Upper lobe of left lung (tissue), 6 donors: ENCODE data around the gene UGT1A5. TPM values are rescaled to one million over a fixed set of nuclear protein-coding genes. Genes with fewer than 3 reads are reported as not detected.

ENCODE experiments used
- ATAC-seq, 2 donors: fragments of 200-7000 bp; cut with Tn5 transposase; one replicate each; pipeline ENCODE4 v1.9.1; 2022; ENCODE audit warnings: mild to moderate bottlenecking in 2 of 2, moderate library complexity in 2 of 2; ENCODE audit not compliant: low FRiP score in 2 of 2
- DNase-seq, 2 donors: peaks; one replicate each; pipeline ENCODE4 v3.0.0-alpha.2; 2019 to 2020
- H3K27ac ChIP-seq, 4 donors: fragments of 200-600 bp; sonication (generic); one replicate each; pipeline ENCODE4 v1.5.1; 2016 to 2019
- H3K27me3 ChIP-seq, 4 donors: fragments of 200-600 bp; sonication (generic); one replicate each; pipeline ENCODE4 v1.5.1; 2017 to 2019
- H3K36me3 ChIP-seq, 4 donors: fragments of 200-600 bp; sonication (generic); one replicate each; pipeline ENCODE4 v1.5.1; 2016 to 2019
- H3K4me1 ChIP-seq, 4 donors: fragments of 200-600 bp; sonication (generic); one replicate each; pipeline ENCODE4 v1.5.1; 2018 to 2019
- H3K4me3 ChIP-seq, 4 donors: fragments of 200-600 bp; sonication (generic); one replicate each; pipeline ENCODE4 v1.5.1; 2017 to 2019; ENCODE audit warnings: mild to moderate bottlenecking in 2 of 4, moderate library complexity in 1 of 4
- H3K9me3 ChIP-seq, 4 donors: fragments of 200-600 bp; sonication (generic); one replicate each; pipeline ENCODE4 v1.5.1; 2018 to 2019
- EP300 ChIP-seq, 4 donors: sonication (generic); formaldehyde crosslinking; IDR thresholded peaks; one replicate each; pipeline ENCODE4 v1.5.1; 2017; ENCODE audit warnings: antibody characterized with exemption in 4 of 4, control low read depth in 2 of 4
- POLR2A ChIP-seq, 4 donors: fragments of 450-650 bp; IDR thresholded peaks; one replicate each; pipeline ENCODE4 v1.5.1; 2016 to 2017; ENCODE audit warnings: antibody characterized with exemption in 4 of 4, mild to moderate bottlenecking in 2 of 4
- POLR2AphosphoS5 ChIP-seq, 2 donors: sonication (generic); formaldehyde crosslinking; IDR thresholded peaks; one replicate each; pipeline ENCODE4 v1.5.1; 2017; ENCODE audit warnings: antibody characterized with exemption in 2 of 2
- WGBS, 2 donors: methylation state at CpG; one replicate each; pipeline ENCODE4 v1.1.5; 2017 to 2018; 5-methylcytosine and 5-hydroxymethylcytosine counted together
- total RNA-seq, 6 donors: library from RNA; depleted of rRNA in 4 of 6; stranded (reverse); fragments of >200 nt in 4 of 6; gene quantifications; one replicate each; pipeline versions ENCODE4 v1.1.0 to v1.2.1, GENCODE V29; 2016 to 2021
- TF ChIP-seq, protein P1 (sequence below), 6 experiments: fragments of 450-650 bp in 4 of 6; fragments of 200-600 bp in 2 of 6; sonication (generic) in 2 of 6; IDR thresholded peaks; one replicate each; pipeline ENCODE4 v1.5.1; 2016 to 2019; ENCODE audit warnings: antibody characterized with exemption in 6 of 6
- donor health status: DM: no; HTN: no; CAD: no; lungs with moderate emphysema.
- donor health status: DM: no; HTN: yes; CAD: no; lungs with severe emphysema.

Gene UGT1A5
- total RNA-seq, 6 donors from 2014 or later, result 1.0 TPM; not detected in 5

DNA sequence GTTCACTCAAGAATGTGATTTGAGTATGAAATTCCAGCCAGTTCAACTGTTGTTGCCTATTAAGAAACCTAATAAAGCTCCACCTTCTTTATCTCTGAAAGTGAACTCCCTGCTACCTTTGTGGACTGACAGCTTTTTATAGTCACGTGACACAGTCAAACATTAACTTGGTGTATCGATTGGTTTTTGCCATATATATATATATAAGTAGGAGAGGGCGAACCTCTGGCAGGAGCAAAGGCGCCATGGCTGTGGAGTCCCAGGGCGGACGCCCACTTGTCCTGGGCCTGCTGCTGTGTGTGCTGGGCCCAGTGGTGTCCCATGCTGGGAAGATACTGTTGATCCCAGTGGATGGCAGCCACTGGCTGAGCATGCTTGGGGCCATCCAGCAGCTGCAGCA lies 47.3 kb downstream of the UGT1A5 start, which contains the start of gene UGT1A1:
Gene UGT1A1 (plus strand): TSS at position 228 of the 400 bp plus-strand sequence. CDS start 18 bp downstream, at position 246.
- Histone ChIP-seq H3K27me3 (no peaks in the 10 kb centered on the region), H3K9me3 (no peaks in the 10 kb centered on the region), H3K27ac (no peak within 1 kb of the TSS), H3K4me1 (no peaks in the 10 kb centered on the region), H3K36me3 (no peaks in the 10 kb centered on the region), H3K4me3 (no peak within 1 kb of the TSS)
- ATAC-seq (no peak), DNase-seq (peak in 1 of 2 donors; percentile 42)
- 83 to 87% methylated on average over 5 to 6 of the region's 6 CpGs for WGBS, 2 donors
- TF ChIP-seq POLR2AphosphoS5 (IDR thresholded peaks at IDR 0.05) (no peak), POLR2A (IDR thresholded peaks at IDR 0.05) (no peak), EP300 (IDR thresholded peaks at IDR 0.05) (no peak)
- TF ChIP-seq, protein P1, sequence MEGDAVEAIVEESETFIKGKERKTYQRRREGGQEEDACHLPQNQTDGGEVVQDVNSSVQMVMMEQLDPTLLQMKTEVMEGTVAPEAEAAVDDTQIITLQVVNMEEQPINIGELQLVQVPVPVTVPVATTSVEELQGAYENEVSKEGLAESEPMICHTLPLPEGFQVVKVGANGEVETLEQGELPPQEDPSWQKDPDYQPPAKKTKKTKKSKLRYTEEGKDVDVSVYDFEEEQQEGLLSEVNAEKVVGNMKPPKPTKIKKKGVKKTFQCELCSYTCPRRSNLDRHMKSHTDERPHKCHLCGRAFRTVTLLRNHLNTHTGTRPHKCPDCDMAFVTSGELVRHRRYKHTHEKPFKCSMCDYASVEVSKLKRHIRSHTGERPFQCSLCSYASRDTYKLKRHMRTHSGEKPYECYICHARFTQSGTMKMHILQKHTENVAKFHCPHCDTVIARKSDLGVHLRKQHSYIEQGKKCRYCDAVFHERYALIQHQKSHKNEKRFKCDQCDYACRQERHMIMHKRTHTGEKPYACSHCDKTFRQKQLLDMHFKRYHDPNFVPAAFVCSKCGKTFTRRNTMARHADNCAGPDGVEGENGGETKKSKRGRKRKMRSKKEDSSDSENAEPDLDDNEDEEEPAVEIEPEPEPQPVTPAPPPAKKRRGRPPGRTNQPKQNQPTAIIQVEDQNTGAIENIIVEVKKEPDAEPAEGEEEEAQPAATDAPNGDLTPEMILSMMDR (IDR thresholded peaks at IDR 0.05), result no peak

DNA sequence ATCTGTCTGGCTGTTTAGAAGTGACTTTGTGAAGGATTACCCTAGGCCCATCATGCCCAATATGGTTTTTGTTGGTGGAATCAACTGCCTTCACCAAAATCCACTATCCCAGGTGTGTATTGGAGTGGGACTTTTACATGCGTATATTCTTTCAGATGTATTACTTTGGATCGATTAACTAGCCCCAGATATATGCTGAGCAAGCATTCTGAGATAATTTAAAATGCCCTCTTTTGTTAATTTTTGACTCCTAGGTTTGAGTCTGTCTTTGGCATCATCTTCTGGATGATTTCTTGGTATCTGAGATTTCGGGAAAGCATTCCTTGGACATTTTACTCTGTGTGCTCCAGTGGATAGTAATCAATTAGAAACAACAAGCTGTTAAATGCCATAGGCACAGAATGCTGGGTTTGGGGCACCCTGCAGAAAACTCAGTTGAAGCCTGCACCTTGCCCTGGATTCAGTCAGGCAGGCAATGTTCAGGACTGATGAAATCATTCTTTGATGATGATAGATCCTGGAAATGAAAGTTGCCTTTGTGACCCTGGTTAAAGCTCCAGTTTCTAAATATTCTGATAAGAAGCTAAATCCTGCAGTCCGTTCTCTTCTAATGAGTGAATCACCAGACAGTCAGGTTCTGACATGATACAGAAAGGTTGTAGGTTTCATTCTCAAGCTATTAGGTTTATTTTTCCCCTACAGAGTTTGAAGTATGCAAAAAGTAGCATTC lies 48.5 kb downstream of the UGT1A5 start:
- Histone ChIP-seq H3K9me3 (no peaks in the 10 kb centered on the region), H3K27me3 (no peaks in the 10 kb centered on the region), H3K4me1 (no peaks in the 10 kb centered on the region), H3K4me3 (no peak overlapping the region), H3K36me3 (no peaks in the 10 kb centered on the region), H3K27ac (no peak overlapping the region)
- DNase-seq (no peak), ATAC-seq (no peak)
- TF ChIP-seq, protein P1 (IDR thresholded peaks at IDR 0.05), result no peak
- TF ChIP-seq EP300 (IDR thresholded peaks at IDR 0.05), result no peak
- no peak for TF ChIP-seq POLR2A (IDR thresholded peaks at IDR 0.05)
- TF ChIP-seq POLR2AphosphoS5 (IDR thresholded peaks at IDR 0.05), result no peak
- WGBS, 2 donors, result 82 to 83% methylated on average over 4 of the region's 4 CpGs

DNA sequence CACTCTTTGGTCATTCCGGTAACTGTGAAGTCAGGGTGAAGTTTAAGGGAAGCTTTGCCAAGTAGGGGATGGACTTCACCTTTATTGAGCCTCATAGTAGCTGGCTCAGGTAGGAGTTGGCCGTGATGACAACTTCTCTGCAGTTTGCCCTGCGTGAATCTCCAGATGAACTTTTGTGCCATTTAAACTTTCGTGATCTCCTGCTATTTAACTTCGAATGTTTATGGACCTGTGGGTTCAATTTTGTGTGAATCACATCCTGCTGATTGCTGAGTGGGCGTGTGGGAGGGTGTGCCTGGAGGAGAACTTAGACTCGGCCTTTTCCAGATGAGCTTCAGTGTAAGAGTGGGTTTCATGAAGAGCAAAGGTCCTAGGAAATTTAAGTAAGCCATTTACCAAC lies 51.6 kb downstream of the UGT1A5 start:
- Histone ChIP-seq H3K4me1 (no peaks in the 10 kb centered on the region), H3K27me3 (no peaks in the 10 kb centered on the region), H3K36me3 (no peaks in the 10 kb centered on the region), H3K9me3 (no peaks in the 10 kb centered on the region), H3K4me3 (no peak overlapping the region), H3K27ac (no peak overlapping the region)
- TF ChIP-seq, protein P1 (IDR thresholded peaks at IDR 0.05), result no peak
- TF ChIP-seq EP300 (IDR thresholded peaks at IDR 0.05) (no peak), POLR2A (IDR thresholded peaks at IDR 0.05) (no peak), POLR2AphosphoS5 (IDR thresholded peaks at IDR 0.05) (no peak)
- 74 to 81% methylated on average over 7 of the region's 7 CpGs for WGBS, 2 donors
- DNase-seq (no peak), ATAC-seq (no peak)

DNA sequence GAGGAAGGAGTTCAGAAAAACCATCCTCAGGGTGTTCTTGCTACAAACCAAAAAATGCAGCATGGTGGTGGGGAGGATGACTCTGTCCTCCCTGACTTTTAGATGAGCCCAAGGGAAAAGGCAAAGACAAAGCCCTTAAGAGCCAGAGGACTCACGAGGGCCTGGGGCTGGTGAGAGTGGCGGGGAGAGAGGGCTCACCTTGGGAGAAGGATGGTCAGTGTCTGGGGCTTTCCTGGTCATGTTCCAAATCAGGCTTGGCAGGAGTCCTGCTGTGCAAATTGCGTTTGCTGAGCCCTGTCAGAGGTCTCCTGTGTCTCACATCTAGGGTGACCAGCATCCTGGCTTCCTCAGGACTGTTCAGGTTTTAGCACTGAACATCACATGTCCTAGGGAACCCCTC lies 52.1 kb downstream of the UGT1A5 start:
- DNase-seq, result no peak
- H3K4me3 ChIP-seq, result no peak overlapping the region
- no peaks in the 10 kb centered on the region for H3K36me3 ChIP-seq
- no peaks in the 10 kb centered on the region for H3K4me1 ChIP-seq
- WGBS, 2 donors, result 47 to 74% methylated on average over 2 to 3 of the region's 3 CpGs
- TF ChIP-seq POLR2AphosphoS5 (IDR thresholded peaks at IDR 0.05) (no peak), EP300 (IDR thresholded peaks at IDR 0.05) (no peak), POLR2A (IDR thresholded peaks at IDR 0.05) (no peak)
- TF ChIP-seq, protein P1 (IDR thresholded peaks at IDR 0.05), result no peak
- H3K9me3 ChIP-seq, result no peaks in the 10 kb centered on the region
- no peak for ATAC-seq
- H3K27me3 ChIP-seq, result no peaks in the 10 kb centered on the region
- no peak overlapping the region for H3K27ac ChIP-seq

DNA sequence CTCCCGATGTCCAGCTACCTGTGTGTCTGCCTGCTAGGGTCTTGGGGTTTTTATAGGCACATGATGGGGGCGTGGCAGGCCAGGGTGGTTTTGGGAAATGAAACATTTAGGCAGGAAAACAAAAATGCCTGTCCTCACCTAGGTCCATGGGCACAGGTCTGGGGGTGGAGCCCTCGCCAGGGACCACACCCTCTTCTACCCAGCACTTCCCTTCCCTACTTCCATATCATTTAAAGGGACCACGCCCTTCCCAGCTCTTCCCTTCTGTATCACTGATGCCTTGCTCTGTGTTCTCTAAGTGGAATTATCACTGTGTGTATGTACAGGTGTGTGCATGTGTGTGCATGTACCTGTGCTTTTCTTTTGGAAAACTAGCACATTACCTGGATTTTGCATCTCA lies 53.7 kb downstream of the UGT1A5 start:
- TF ChIP-seq, protein P1 (IDR thresholded peaks at IDR 0.05), result no peak
- no peak for TF ChIP-seq EP300 (IDR thresholded peaks at IDR 0.05)
- no peak for TF ChIP-seq POLR2A (IDR thresholded peaks at IDR 0.05)
- TF ChIP-seq POLR2AphosphoS5 (IDR thresholded peaks at IDR 0.05), result no peak
- H3K27ac ChIP-seq, result no peak overlapping the region
- no peaks in the 10 kb centered on the region for H3K36me3 ChIP-seq
- no peak for DNase-seq
- ATAC-seq, result no peak
- H3K27me3 ChIP-seq, result no peaks in the 10 kb centered on the region
- WGBS, 2 donors, result 79 to 82% methylated on average over 4 of the region's 4 CpGs
- H3K4me1 ChIP-seq, result no peaks in the 10 kb centered on the region
- H3K9me3 ChIP-seq, result no peaks in the 10 kb centered on the region
- no peak overlapping the region for H3K4me3 ChIP-seq
